Ascending aorta (tissue), 2 donors: ENCODE data around the gene IFNL4. TPM values are rescaled to one million over a fixed set of nuclear protein-coding genes. Genes with fewer than 3 reads are reported as not detected.
"Not testable (repeated sequence)": the region's sequence is repeated elsewhere in the genome, so short reads cannot be mapped to it uniquely, and the experiment has no call there.

Experiments
- DNase-seq, 2 donors: peaks; one replicate each; pipeline ENCODE4 v3.0.0-alpha.2; 2019; ENCODE audit warnings: low spot score in 2 of 2
- H3K27ac ChIP-seq, 2 donors: fragments of 200-600 bp; sonication (generic); one replicate each; pipeline ENCODE4 v1.5.1; 2016 to 2017; ENCODE audit warnings: mild to moderate bottlenecking in 1 of 2
- H3K27me3 ChIP-seq: fragments of 200-600 bp; sonication (generic); one replicate; pipeline ENCODE4 v1.5.1; 2017
- H3K36me3 ChIP-seq, 2 donors: fragments of 200-600 bp; sonication (generic); one replicate each; pipeline ENCODE4 v1.5.1; 2016
- H3K4me1 ChIP-seq, 2 donors: fragments of 200-600 bp; sonication (generic); one replicate each; pipeline ENCODE4 v1.5.1; 2016 to 2017; ENCODE audit warnings: mild to moderate bottlenecking in 1 of 2
- H3K4me3 ChIP-seq, 2 donors: fragments of 200-600 bp; sonication (generic); one replicate each; pipeline ENCODE4 v1.5.1; 2016 to 2017; ENCODE audit warnings: mild to moderate bottlenecking in 1 of 2
- H3K9me3 ChIP-seq, 2 donors: fragments of 200-600 bp; sonication (generic); one replicate each; pipeline ENCODE4 v1.5.1; 2016
- CTCF ChIP-seq, 3 experiments: fragments of 200-600 bp in 2 of 3; fragments of 450-650 bp in 1 of 3; sonication (generic) in 2 of 3; IDR thresholded peaks; one replicate each; pipeline ENCODE4 v1.5.1; 2016 to 2019; ENCODE audit warnings: antibody characterized with exemption in 3 of 3, mild to moderate bottlenecking in 1 of 3, moderate library complexity in 1 of 3
- intact Hi-C: fragments of 100-400 bp; cut with DNase I; formaldehyde crosslinking; loops from one replicate; pipeline ENCODE4 v1.15.1; 2023
- total RNA-seq: library from RNA; depleted of rRNA; stranded (reverse); fragments of >200 nt; gene quantifications from one replicate; pipeline ENCODE4 v1.1.0, GENCODE V29; 2016

IFNL4 gene
- total RNA-seq, 1 donor from 2014 or later: not detected

- no peak for DNase-seq
- H3K36me3 ChIP-seq: no peaks in the 10 kb centered on the region
- no peaks in the 10 kb centered on the region for H3K27me3 ChIP-seq
- no peak for TF ChIP-seq CTCF (IDR thresholded peaks at IDR 0.05)
- H3K4me1 ChIP-seq: no peaks in the 10 kb centered on the region
- intact Hi-C loops: no loop called here
- peaks cover 0 to 6% of the 10 kb centered on the region in 2 donors for H3K9me3 ChIP-seq
- H3K4me3 ChIP-seq: no peak overlapping the region
- no peak overlapping the region for H3K27ac ChIP-seq
Measured at GRCh38 chr19:39284032-39284431, 35.4 kb upstream of the IFNL4 start.

GRCh38 chr19:39282021-39282420, 33.4 kb upstream of the IFNL4 start:
- no peak overlapping the region for H3K4me3 ChIP-seq
- no peak overlapping the region for H3K27ac ChIP-seq
- no peaks in the 10 kb centered on the region for H3K4me1 ChIP-seq
- intact Hi-C loops: no loop called here
- no peak for DNase-seq
- H3K36me3 ChIP-seq: no peaks in the 10 kb centered on the region
- peaks cover 0 to 6% of the 10 kb centered on the region in 2 donors for H3K9me3 ChIP-seq
- H3K27me3 ChIP-seq: no peaks in the 10 kb centered on the region
- no peak for TF ChIP-seq CTCF (IDR thresholded peaks at IDR 0.05)

GRCh38 chr19:39277598-39277997, 28.9 kb upstream of the IFNL4 start:
- intact Hi-C loops: no loop called here
- H3K9me3 ChIP-seq: peaks cover 0 to 5% of the 10 kb centered on the region in 2 donors
- H3K27ac ChIP-seq: no peak overlapping the region
- no peaks in the 10 kb centered on the region for H3K27me3 ChIP-seq
- DNase-seq: no peak
- no peak for TF ChIP-seq CTCF (IDR thresholded peaks at IDR 0.05)
- no peak overlapping the region for H3K4me3 ChIP-seq
- H3K36me3 ChIP-seq: no peaks in the 10 kb centered on the region
- no peaks in the 10 kb centered on the region for H3K4me1 ChIP-seq

GRCh38 chr19:39276740-39277139, 28.1 kb upstream of the IFNL4 start:
- Histone ChIP-seq H3K27me3 (no peaks in the 10 kb centered on the region), H3K9me3 (no peaks in the 10 kb centered on the region), H3K4me1 (no peaks in the 10 kb centered on the region), H3K36me3 (no peaks in the 10 kb centered on the region), H3K27ac (no peak overlapping the region), H3K4me3 (no peak overlapping the region)
- no peak for DNase-seq
- intact Hi-C loops: no loop called here
- no peak for TF ChIP-seq CTCF (IDR thresholded peaks at IDR 0.05)

GRCh38 chr19:39275578-39275977, 26.9 kb upstream of the IFNL4 start:
- no peak for DNase-seq
- intact Hi-C loops: no loop called here
- no peak overlapping the region for H3K4me3 ChIP-seq
- no peaks in the 10 kb centered on the region for H3K36me3 ChIP-seq
- H3K9me3 ChIP-seq: no peaks in the 10 kb centered on the region
- H3K27ac ChIP-seq: no peak overlapping the region
- H3K4me1 ChIP-seq: no peaks in the 10 kb centered on the region
- no peaks in the 10 kb centered on the region for H3K27me3 ChIP-seq
- TF ChIP-seq CTCF (IDR thresholded peaks at IDR 0.05): no peak

GRCh38 chr19:39273859-39274258, 25.2 kb upstream of the IFNL4 start:
- DNase-seq, H3K9me3 ChIP-seq, H3K27me3 ChIP-seq, intact Hi-C loops, H3K4me3 ChIP-seq, H3K4me1 ChIP-seq, H3K36me3 ChIP-seq, H3K27ac ChIP-seq: not testable (repeated sequence)
